Stimulated activated CD4-positive, alpha-beta T cell treated with anti-CD3 and anti-CD28 coated beads, Interleukin-4, amount 100 ng/mL, for 1 hour (primary cell): Measurements from ENCODE around the gene GPC5.

ENCODE experiments used
- DNase-seq: peaks from one replicate; pipeline ENCODE4 v3.0.0-alpha.2; 2020

The GPC5 gene

DNA sequence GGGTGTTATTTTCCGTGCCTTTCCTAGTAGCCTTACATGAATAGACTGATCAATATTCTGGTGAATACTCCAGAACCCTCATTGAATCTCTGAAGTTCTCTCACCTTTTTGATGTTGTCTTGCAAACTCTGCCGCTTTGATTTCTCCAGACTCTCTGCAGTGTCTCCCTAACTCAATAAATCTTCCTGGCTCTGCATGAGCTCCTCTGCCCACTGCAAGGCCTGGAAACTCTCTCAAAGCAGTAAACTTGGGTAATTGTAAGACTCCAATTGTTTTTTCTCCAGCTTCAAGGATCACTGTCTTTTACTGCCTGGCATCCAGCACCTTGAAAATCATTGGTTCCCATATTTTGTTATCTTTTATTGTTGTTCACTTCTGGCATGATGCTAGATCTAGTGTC, 198.4 kb downstream of the GPC5 start:
- DNase-seq: no peak

- DNase-seq: no peak
These were observed 200.2 kb downstream of the GPC5 start for GRCh38 chr13:91598655-91599054.

GRCh38 chr13:91601273-91601672, 202.9 kb downstream of the GPC5 start:
- DNase-seq: no peak

- no peak for DNase-seq
These were observed 203.4 kb downstream of the GPC5 start for GRCh38 chr13:91601807-91602206.

DNA sequence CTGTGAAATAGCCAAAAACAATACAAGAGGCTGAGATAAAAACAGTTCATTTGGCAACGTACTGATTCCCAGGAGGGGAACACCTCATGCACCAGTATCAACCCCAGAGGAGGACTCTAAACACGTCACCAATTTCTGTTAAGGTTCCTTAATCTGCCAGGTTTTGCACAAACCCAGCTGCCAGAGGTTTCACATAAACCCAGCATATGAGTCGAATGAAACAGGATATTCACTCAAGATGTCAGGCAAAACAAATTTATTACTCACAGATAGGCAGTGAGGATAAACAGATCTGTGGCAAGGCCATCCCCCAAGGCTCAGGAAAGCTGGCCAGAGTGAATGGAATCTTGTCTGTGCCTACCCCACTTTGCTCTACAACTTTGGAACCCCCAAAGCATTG, 210.9 kb downstream of the GPC5 start:
- DNase-seq: no peak

DNA sequence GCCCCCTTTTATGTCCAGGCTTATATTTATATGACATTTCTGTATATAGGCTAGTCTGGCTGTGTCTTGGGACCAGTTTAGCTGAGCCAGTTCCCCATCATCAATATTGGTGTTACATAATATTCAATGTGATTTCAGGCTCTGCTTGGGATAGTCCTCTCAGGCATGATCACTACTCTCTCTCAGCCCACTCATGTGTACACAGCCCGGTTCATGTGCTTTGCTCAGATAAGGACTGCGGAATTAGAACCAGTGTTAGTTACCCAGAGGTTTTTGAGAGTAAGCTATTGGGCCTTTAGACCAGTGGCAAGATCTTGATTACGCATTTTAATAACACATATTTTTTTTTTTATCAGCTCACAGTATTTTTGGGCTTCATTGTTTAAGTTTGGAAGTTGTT, 219.9 kb downstream of the GPC5 start:
- no peak for DNase-seq

DNA sequence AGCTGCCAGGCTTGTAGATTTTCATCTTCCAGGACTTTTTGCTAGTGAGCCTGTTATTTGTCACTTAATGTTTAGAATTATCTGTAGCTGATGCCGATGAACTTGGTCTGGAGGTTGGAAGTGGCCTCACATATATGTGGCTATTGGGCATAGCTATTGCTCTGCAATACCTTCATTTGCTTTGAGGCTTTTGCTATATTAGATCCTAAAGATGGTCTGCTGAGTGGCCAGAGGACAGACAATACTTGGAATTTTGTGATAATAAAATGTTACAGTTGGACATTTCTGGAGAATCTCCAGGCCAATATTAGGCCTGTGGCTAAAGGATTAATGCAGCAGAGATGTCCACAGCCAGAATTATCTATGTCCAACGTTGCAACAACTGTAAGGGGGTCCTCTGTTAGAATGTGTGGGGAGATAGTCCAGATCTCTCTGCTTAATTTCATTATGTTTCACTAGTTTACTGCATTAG, 222.3 kb downstream of the GPC5 start:
- no peak for DNase-seq

- DNase-seq: no peak
These were observed 222.7 kb downstream of the GPC5 start for GRCh38 chr13:91621161-91621560.

GRCh38 chr13:91621963-91622362, 223.5 kb downstream of the GPC5 start:
- no peak for DNase-seq

DNA sequence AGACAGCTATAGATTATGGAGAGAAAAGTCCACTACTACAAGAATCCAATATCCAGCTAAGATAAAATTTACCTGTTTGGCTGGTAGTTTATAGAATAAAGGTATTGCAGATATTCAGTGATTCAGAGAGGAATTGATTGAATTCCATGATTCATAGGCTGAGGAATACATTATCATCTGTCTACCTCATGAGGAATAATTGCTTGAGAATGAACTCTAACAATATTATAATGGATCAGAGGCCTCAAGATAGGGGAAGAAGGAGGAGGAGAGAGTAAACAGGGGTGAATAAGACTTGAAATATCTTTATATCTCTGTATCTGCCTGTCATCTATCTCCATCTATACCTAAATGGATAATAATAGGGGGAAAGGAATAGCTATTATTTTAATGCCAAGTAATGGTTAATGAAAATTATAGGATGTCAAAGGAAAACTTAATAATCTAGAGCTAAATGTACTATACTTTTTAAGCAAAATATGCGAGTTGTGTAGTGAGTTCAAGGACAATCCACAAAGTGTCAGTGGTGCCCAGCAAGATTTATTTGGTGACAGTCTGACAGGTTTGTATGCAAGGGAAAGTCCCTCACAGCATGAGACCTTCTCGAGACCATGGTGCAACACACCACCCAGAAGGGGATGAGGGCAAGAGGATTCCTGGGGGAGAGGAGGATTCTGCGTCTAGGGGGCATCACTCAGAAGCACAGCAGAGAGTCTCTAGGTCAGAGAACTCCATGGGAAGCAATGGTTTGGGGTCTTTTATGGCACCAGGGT, 224.5 kb downstream of the GPC5 start:
- DNase-seq: no peak

- no peak for DNase-seq
These were observed 229.7 kb downstream of the GPC5 start for GRCh38 chr13:91627952-91628739.

DNA sequence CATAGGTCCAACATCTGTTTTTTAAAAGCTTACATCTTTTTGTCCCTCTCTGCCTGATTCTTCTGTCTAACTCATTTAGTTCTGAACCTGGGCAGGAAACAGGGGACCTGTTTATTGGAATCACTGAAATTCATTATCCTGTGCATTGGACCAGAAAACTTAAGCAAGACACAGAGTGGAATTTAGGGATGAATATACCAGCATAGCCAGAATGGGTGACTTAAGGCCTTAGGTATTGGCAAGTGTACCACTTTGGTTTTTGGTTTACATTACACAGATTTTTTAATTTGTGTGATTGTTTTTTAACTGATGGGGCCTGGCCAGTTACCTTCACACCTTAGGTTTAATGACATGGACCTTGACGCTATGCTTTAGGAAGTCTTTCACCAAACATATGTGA, 232.5 kb downstream of the GPC5 start:
- no peak for DNase-seq

DNA sequence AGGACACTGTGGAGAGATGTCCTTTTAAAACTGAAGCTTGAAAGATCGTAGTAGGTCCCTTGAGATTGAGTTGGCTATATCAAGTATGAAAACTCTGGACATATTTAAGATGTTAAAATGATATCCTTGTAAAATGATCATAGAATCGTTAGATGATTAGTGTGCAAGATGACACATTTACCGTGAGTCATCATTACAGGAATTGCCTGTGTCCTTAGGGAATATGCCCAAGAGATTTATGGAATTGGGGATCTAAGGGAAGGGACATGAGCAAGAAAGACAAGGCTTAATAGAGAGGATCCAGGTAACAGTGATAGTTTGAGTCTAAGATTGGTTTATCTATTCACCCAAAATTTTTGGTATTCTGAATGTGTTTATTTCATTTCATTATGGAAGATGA, 233.7 kb downstream of the GPC5 start:
- no peak for DNase-seq

DNA sequence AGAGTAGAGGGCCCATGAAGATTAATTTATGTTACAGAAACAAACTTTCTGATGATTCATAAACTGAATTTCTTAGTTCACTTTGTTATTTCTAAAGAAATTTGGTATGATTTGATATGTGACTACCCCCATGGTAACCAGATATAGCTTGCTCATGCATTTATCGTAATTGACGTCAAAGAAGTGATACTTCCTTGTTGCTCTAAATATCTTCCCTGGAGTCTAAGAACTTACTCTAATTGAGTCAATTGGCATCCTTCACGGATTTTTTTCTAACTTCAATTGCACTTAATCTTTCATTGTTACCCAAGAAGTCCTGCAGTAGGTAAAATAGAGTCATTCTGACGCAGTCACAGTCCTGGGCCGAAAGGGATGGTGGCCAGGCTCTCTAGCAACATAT, 240.9 kb downstream of the GPC5 start:
- DNase-seq: no peak

DNA sequence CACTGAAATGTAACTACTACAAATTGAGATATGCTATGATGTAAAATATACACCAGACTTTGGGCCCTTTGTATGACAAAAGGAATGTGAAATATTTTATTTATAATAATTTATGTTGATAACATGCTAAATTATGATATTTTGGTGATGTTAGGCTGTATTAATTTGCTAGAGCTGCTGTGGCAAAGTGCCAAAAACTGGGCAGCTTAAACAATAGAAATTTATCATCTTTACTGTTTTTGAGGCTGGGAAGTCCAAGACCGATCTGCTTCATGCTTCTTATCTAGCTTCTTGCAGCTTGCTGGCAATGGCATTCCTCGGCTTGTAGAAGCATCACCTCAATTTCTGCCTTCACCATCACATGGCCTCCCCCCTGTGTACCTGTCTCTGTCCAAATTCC, 245.0 kb downstream of the GPC5 start:
- DNase-seq: no peak

DNA sequence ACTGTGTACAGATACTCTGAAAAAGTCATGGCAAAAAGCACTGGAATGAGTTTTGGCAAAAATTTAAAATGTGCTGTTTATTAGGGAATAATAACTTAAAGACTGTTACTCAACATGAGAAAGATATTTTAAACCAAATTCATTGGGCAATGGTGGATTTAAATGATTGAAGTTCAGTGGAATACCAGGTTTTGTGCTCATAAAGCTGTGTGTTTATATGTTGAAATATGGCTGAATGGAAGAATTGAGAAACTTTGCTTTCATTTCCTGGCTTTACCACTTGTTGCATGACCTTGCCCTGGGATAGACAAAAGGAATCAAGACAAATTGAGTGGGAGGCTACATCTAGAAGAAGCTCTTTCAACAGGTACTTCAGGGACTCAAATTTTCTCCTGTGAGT, 246.4 kb downstream of the GPC5 start:
- DNase-seq: no peak

DNA sequence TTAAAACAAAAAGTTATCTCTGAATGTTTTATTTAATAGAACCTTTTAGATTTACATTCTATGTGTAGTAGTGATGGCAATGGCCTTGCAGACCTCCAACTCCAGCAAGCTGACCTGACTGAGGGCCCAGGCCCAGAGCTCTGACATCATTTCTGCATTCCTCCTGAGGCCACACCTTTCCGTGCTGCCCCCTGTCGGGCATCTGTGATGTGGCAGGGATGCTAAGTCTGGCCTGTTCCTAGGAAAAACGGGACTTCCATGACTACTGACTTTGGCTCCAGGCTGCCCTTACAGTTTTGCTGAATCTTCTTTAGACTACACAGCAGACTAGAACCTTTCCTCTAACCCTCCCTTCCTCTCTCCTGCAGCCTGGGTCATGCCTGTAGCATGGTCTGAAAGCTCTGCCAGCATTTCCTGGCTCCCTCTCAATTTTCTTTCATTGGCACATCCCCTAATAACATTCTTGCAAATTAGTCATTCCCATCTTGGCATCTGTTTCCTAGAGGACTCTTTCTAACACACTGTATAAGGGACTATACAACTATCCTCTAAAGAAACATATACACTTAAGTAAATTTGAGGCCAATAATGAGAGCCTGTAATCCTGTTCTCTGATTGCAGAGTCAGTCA, 249.1 kb downstream of the GPC5 start:
- DNase-seq: no peak

DNA sequence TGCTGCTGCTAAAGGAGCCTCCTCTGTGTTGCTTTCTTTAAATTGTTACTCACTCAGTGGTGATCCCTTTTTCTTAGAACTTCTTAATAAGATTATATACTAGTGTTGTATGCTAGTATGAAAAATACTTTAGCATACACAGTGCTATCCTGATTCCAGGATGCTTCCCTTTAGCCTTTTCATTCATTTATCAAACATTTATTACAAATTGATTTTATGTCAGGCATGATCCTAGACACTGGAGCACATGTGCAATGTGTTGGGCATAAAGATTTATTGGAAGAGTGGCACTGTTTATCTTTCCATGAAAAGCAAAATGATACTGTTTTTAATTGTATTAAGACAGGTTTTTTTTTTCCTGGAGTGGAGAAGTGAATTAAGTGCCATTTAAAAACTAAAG, 249.6 kb downstream of the GPC5 start:
- DNase-seq: no peak

GRCh38 chr13:91649456-91649855, 251.0 kb downstream of the GPC5 start:
- DNase-seq: no peak

GRCh38 chr13:91652404-91653301, 254.2 kb downstream of the GPC5 start:
- no peak for DNase-seq

DNA sequence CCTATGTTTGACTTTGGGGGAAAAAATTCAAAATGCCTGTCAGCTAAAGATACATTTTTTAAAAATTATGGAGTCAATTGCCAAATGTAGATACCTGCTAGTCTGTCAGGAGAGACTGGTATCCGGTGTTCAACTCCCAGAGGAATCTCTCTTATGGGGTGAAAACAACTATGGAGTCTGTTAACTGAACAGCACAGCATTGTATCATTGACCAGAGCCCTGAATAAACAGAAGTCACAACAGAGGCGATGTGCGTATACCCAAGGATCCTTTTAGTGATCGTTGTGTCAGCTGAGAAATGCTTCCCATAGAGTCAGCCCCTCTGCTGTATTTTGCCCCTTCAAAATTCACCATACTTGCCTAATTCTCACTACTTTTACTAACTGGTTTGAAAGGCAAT, 257.3 kb downstream of the GPC5 start:
- DNase-seq: no peak

GRCh38 chr13:91657283-91657682, 258.9 kb downstream of the GPC5 start:
- DNase-seq: no peak
